ENCODE results near the gene TTBK1.

TTBK1 gene

DNA sequence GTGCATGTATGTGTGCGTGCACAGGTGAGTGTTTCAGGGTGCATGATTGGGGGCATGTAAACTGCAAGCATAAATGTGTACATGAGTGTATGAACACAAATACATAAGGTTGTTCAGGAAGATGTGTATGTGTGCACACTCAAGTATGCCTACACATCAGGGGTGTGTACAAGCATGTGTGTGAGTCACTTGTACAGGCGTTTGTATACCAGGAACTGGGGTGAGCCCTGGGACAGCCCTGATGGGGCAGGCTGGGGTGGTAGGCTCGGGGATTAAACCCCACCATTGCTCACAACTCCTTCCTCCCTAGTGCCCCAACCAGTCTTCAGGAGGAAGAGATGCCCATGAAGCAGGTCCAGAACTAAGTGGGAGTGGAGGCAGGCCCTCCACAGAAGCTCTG is 61.1 kb downstream of the TTBK1 start:
- Histone ChIP-seq H3K9me3 (ENCODE audit: control insufficient read depth, low read length) (no peaks in the 10 kb centered on the region), H3K4me1 (ENCODE audit: control insufficient read depth, insufficient read depth, low read length) (no peaks in the 10 kb centered on the region), H3K36me3 (ENCODE audit: control insufficient read depth, insufficient read depth, low read length) (no peaks in the 10 kb centered on the region), H3K27ac (ENCODE audit: insufficient read depth, low read depth, low read length, poor library complexity, severe bottlenecking) (no peak overlapping the region), H3K4me3 (ENCODE audit: insufficient read depth, low read depth, low read length) (no peak overlapping the region), H3K27me3 (ENCODE audit: control insufficient read depth, insufficient read depth, low read length, poor library complexity, severe bottlenecking) (peaks cover 3% of the 10 kb centered on the region)
- WGBS, 2 experiments, result 94 to 98% methylated on average over 3 of the region's 3 CpGs

DNA sequence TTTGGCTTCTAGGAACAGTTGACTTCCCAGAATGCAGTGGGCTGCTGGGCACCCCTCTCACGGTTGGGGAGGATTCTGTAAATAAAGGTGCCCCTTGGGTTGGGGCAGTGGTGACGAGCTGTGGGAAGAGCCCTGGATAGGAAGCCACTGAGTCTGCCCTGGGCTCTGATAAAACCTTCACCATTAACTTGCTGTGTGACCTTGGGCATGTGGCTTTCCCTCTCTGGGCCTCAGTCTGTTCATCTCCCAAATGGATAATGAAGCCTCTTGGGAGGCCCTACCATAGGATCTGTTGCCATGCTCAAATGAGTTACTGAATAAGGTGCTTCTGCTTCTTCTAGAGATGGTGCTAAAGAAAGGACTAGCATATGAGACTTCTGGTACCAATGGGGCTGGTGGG is 61.6 kb downstream of the TTBK1 start:
- H3K27ac ChIP-seq (ENCODE audit: insufficient read depth, low read depth, low read length, poor library complexity, severe bottlenecking), result no peak overlapping the region
- 93% methylated on average over 2 of the region's 2 CpGs for WGBS, 2 experiments
- peaks cover 3% of the 10 kb centered on the region for H3K27me3 ChIP-seq (ENCODE audit: control insufficient read depth, insufficient read depth, low read length, poor library complexity, severe bottlenecking)
- no peak overlapping the region for H3K4me3 ChIP-seq (ENCODE audit: insufficient read depth, low read depth, low read length)
- no peaks in the 10 kb centered on the region for H3K9me3 ChIP-seq (ENCODE audit: control insufficient read depth, low read length)
- no peaks in the 10 kb centered on the region for H3K4me1 ChIP-seq (ENCODE audit: control insufficient read depth, insufficient read depth, low read length)
- H3K36me3 ChIP-seq (ENCODE audit: control insufficient read depth, insufficient read depth, low read length), result no peaks in the 10 kb centered on the region

DNA sequence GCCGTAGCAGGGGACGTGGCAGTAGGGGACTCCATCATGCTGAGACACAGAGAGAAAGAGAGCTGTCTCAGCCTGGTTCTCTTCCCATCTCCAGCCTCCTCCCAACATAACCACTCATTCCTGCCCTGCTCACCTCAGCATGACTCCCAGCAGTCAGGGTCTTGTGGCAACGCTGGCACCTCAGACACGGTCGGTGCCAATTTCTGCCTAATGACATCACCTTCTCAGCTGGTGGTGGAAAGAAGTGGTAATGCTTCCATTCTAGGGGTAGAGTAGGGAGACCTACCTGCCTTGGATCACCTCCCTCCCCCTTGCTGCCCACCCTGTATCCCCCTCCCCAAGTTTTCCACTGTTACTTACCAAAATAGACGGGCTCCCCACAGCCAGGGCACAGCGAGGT is 62.8 kb downstream of the TTBK1 start:
- Histone ChIP-seq H3K4me1 (ENCODE audit: control insufficient read depth, insufficient read depth, low read length) (no peaks in the 10 kb centered on the region), H3K27me3 (ENCODE audit: control insufficient read depth, insufficient read depth, low read length, poor library complexity, severe bottlenecking) (peaks cover 3% of the 10 kb centered on the region), H3K36me3 (ENCODE audit: control insufficient read depth, insufficient read depth, low read length) (no peaks in the 10 kb centered on the region), H3K4me3 (ENCODE audit: insufficient read depth, low read depth, low read length) (no peak overlapping the region), H3K27ac (ENCODE audit: insufficient read depth, low read depth, low read length, poor library complexity, severe bottlenecking) (no peak overlapping the region), H3K9me3 (ENCODE audit: control insufficient read depth, low read length) (no peaks in the 10 kb centered on the region)
- WGBS, 2 experiments, result 91 to 92% methylated on average over 7 of the region's 7 CpGs

DNA sequence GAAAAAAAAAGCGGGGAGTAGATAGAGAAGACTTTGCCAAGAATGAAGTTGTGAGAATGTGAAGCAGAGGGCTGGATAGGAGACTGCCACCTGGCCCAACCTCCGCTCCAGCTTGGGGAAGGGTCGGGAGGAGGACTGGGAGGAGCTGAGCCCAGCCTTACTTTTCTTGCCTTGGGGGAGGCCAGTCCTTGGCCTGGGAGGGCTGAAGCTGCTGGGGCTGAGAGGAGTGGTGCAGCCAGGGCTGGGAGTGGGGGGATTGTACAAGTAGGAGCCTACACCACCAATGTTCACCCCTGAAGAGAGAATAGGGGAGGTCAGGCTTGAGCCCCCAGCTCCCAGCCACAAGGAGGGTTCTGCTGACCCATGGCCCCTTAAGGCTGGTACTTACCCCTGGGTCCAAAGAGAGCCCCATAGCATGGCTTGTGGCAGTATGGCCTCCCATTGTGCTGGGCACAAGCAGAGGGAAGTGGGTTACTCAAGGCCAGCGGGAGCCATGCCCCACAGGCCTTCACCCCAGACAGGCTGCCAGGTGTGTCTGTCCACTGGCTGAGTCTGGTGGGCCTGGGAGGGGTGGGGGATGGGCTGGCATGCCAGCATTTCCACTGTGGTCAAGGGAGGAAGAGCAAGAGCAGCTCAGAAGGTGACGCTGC is 64.3 kb downstream of the TTBK1 start:
- 84 to 87% methylated on average over 5 of the region's 5 CpGs for WGBS, 2 experiments
- Histone ChIP-seq H3K27ac (ENCODE audit: insufficient read depth, low read depth, low read length, poor library complexity, severe bottlenecking) (no peak overlapping the region), H3K27me3 (ENCODE audit: control insufficient read depth, insufficient read depth, low read length, poor library complexity, severe bottlenecking) (peaks cover 3% of the 10 kb centered on the region), H3K4me1 (ENCODE audit: control insufficient read depth, insufficient read depth, low read length) (no peaks in the 10 kb centered on the region), H3K4me3 (ENCODE audit: insufficient read depth, low read depth, low read length) (no peak overlapping the region), H3K36me3 (ENCODE audit: control insufficient read depth, insufficient read depth, low read length) (no peaks in the 10 kb centered on the region), H3K9me3 (ENCODE audit: control insufficient read depth, low read length) (no peaks in the 10 kb centered on the region)

- 10 to 12% methylated on average over 39 of the region's 39 CpGs for WGBS, 2 experiments
- peak within 1 kb of the TSS; percentile 29 for H3K4me3 ChIP-seq (ENCODE audit: insufficient read depth, low read depth, low read length)
Measured at GRCh38 chr6:43308101-43308989, 65.1 kb downstream of the TTBK1 start, which contains the start of gene CRIP3. CRIP3 (minus strand) TSS chr6:43308826; CDS start chr6:43308792, 34 bp downstream.

GRCh38 chr6:43308990-43309477 is 65.8 kb downstream of the TTBK1 start:
- Histone ChIP-seq H3K9me3 (ENCODE audit: control insufficient read depth, low read length) (no peaks in the 10 kb centered on the region), H3K4me3 (ENCODE audit: insufficient read depth, low read depth, low read length) (peak overlapping the region; percentile 29), H3K4me1 (ENCODE audit: control insufficient read depth, insufficient read depth, low read length) (no peaks in the 10 kb centered on the region), H3K27me3 (ENCODE audit: control insufficient read depth, insufficient read depth, low read length, poor library complexity, severe bottlenecking) (peaks cover 3% of the 10 kb centered on the region), H3K27ac (ENCODE audit: insufficient read depth, low read depth, low read length, poor library complexity, severe bottlenecking) (no peak overlapping the region), H3K36me3 (ENCODE audit: control insufficient read depth, insufficient read depth, low read length) (no peaks in the 10 kb centered on the region)
- WGBS, 2 experiments, result 32 to 35% methylated on average over 9 of the region's 9 CpGs

More at GRCh38 chr6:43308101-43308989, 65.1 kb downstream of the TTBK1 start, which contains the start of gene CRIP3:
- Histone ChIP-seq H3K9me3 (ENCODE audit: control insufficient read depth, low read length) (no peaks in the 10 kb centered on the region), H3K4me1 (ENCODE audit: control insufficient read depth, insufficient read depth, low read length) (no peaks in the 10 kb centered on the region), H3K27ac (ENCODE audit: insufficient read depth, low read depth, low read length, poor library complexity, severe bottlenecking) (no peak within 1 kb of the TSS), H3K36me3 (ENCODE audit: control insufficient read depth, insufficient read depth, low read length) (no peaks in the 10 kb centered on the region), H3K27me3 (ENCODE audit: control insufficient read depth, insufficient read depth, low read length, poor library complexity, severe bottlenecking) (peaks cover 3% of the 10 kb centered on the region)

- Histone ChIP-seq H3K36me3 (ENCODE audit: control insufficient read depth, insufficient read depth, low read length) (no peaks in the 10 kb centered on the region), H3K27me3 (ENCODE audit: control insufficient read depth, insufficient read depth, low read length, poor library complexity, severe bottlenecking) (peaks cover 3% of the 10 kb centered on the region), H3K4me3 (ENCODE audit: insufficient read depth, low read depth, low read length) (no peak overlapping the region), H3K9me3 (ENCODE audit: control insufficient read depth, low read length) (no peaks in the 10 kb centered on the region), H3K4me1 (ENCODE audit: control insufficient read depth, insufficient read depth, low read length) (no peaks in the 10 kb centered on the region), H3K27ac (ENCODE audit: insufficient read depth, low read depth, low read length, poor library complexity, severe bottlenecking) (no peak overlapping the region)
- WGBS, 2 experiments, result 94 to 95% methylated on average over 2 of the region's 2 CpGs
Measured at GRCh38 chr6:43310134-43310533, 66.9 kb downstream of the TTBK1 start.

DNA sequence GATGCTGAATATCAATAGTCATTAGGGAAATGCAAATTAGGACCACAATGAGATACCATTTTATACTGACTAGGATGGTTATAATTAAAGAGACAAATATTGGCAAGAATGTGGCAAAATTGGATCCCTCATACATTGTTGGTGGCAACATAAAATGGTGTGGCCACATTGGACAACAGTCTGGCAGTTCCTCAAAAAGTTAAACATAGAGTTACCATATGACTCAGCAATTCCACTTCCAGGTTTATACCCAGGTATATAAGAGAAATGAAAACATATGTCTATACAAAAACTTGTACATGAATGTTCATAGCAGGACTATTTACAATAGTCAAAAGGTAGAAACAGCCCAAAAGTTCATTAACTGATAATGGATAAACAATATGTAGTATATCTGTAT is 67.3 kb downstream of the TTBK1 start:
- no peak overlapping the region for H3K4me3 ChIP-seq (ENCODE audit: insufficient read depth, low read depth, low read length)
- no peaks in the 10 kb centered on the region for H3K36me3 ChIP-seq (ENCODE audit: control insufficient read depth, insufficient read depth, low read length)
- H3K27ac ChIP-seq (ENCODE audit: insufficient read depth, low read depth, low read length, poor library complexity, severe bottlenecking), result no peak overlapping the region
- H3K9me3 ChIP-seq (ENCODE audit: control insufficient read depth, low read length), result no peaks in the 10 kb centered on the region
- H3K4me1 ChIP-seq (ENCODE audit: control insufficient read depth, insufficient read depth, low read length), result no peaks in the 10 kb centered on the region
- peaks cover 3% of the 10 kb centered on the region for H3K27me3 ChIP-seq (ENCODE audit: control insufficient read depth, insufficient read depth, low read length, poor library complexity, severe bottlenecking)

DNA sequence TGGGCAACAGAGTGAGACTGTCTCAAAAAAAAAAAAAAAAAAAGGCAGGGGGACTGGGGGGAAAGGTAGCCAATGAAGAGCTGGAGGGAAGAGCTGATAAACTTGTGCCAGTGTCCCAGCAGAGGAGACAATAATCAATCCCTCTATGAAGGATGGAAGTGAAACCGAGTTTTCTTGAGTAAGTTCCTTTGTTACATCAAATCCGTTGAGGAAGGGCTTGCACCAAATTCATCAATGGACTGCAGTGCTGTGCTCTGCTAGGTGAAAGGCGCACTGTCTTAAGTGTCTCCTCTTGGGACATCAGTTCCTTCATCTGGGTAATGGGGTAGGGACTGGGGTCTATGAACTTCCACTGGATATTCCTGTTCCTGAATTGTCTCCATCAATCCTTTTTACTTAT is 68.4 kb downstream of the TTBK1 start:
- Histone ChIP-seq H3K4me1 (ENCODE audit: control insufficient read depth, insufficient read depth, low read length) (no peaks in the 10 kb centered on the region), H3K27me3 (ENCODE audit: control insufficient read depth, insufficient read depth, low read length, poor library complexity, severe bottlenecking) (peaks cover 3% of the 10 kb centered on the region)
- 89 to 94% methylated on average over 3 of the region's 3 CpGs for WGBS, 2 experiments

GRCh38 chr6:43313813-43314212 is 70.5 kb downstream of the TTBK1 start:
- Histone ChIP-seq H3K27ac (ENCODE audit: insufficient read depth, low read depth, low read length, poor library complexity, severe bottlenecking) (no peak overlapping the region), H3K4me3 (ENCODE audit: insufficient read depth, low read depth, low read length) (no peak overlapping the region), H3K27me3 (ENCODE audit: control insufficient read depth, insufficient read depth, low read length, poor library complexity, severe bottlenecking) (peaks cover 3% of the 10 kb centered on the region), H3K4me1 (ENCODE audit: control insufficient read depth, insufficient read depth, low read length) (no peaks in the 10 kb centered on the region), H3K36me3 (ENCODE audit: control insufficient read depth, insufficient read depth, low read length) (no peaks in the 10 kb centered on the region), H3K9me3 (ENCODE audit: control insufficient read depth, low read length) (no peaks in the 10 kb centered on the region)
- WGBS, 2 experiments, result 86 to 100% methylated on average over 1 of the region's 1 CpG

More for the DNA sequence above, 68.4 kb downstream of the TTBK1 start:
- H3K36me3 ChIP-seq (ENCODE audit: control insufficient read depth, insufficient read depth, low read length), result no peaks in the 10 kb centered on the region
- no peak overlapping the region for H3K27ac ChIP-seq (ENCODE audit: insufficient read depth, low read depth, low read length, poor library complexity, severe bottlenecking)
- no peaks in the 10 kb centered on the region for H3K9me3 ChIP-seq (ENCODE audit: control insufficient read depth, low read length)
- H3K4me3 ChIP-seq (ENCODE audit: insufficient read depth, low read depth, low read length), result no peak overlapping the region

Data from ectodermal cell (in vitro differentiated cells).